Measurements from ENCODE around the gene CDC42EP1. TPM values are rescaled to one million over a fixed set of nuclear protein-coding genes. Genes with fewer than 3 reads are reported as not detected.

CDC42EP1 gene
- total RNA-seq, 4 donors from 2014 or later = 19.0 to 37.7 (median 27.4) TPM

DNA sequence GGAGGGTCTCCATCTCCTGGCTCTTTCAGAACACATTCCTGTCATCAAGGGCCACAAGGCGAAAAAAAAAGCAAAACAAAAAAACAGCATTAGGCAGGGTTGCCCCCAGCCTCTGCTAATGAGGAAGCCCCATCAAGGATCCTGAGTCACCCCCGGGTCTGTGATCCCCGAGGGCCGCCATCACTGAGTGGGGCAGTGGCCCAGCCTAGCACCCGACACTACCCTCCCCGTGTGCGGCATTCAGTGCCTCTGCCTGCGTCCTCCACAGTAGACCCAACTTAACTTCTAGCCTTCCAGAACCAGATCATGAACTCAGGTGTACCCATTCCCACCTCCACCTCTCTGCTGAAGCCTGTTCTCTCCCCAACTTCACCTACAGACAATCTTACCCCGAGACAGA lies 6.6 kb upstream of the CDC42EP1 start:
- no peaks in the 10 kb centered on the region for H3K27me3 ChIP-seq
- H3K9me3 ChIP-seq = no peaks in the 10 kb centered on the region
- peaks cover 0 to 40% (median 14%) of the 10 kb centered on the region in 3 donors for H3K4me1 ChIP-seq
- 75 to 91% methylated on average over 5 to 8 of the region's 9 CpGs for WGBS, 2 donors (ENCODE audit: low coverage in 1 of 2)
- H3K4me3 ChIP-seq = no peak overlapping the region
- ATAC-seq = no peak
- TF ChIP-seq, protein P1, sequence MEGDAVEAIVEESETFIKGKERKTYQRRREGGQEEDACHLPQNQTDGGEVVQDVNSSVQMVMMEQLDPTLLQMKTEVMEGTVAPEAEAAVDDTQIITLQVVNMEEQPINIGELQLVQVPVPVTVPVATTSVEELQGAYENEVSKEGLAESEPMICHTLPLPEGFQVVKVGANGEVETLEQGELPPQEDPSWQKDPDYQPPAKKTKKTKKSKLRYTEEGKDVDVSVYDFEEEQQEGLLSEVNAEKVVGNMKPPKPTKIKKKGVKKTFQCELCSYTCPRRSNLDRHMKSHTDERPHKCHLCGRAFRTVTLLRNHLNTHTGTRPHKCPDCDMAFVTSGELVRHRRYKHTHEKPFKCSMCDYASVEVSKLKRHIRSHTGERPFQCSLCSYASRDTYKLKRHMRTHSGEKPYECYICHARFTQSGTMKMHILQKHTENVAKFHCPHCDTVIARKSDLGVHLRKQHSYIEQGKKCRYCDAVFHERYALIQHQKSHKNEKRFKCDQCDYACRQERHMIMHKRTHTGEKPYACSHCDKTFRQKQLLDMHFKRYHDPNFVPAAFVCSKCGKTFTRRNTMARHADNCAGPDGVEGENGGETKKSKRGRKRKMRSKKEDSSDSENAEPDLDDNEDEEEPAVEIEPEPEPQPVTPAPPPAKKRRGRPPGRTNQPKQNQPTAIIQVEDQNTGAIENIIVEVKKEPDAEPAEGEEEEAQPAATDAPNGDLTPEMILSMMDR (IDR thresholded peaks at IDR 0.05) = no peak
- TF ChIP-seq POLR2A (IDR thresholded peaks at IDR 0.05) (no peak), POLR2AphosphoS5 (IDR thresholded peaks at IDR 0.05) (no peak), EP300 (IDR thresholded peaks at IDR 0.05) (no peak)
- H3K36me3 ChIP-seq = no peaks in the 10 kb centered on the region
- no peak overlapping the region for H3K27ac ChIP-seq

DNA sequence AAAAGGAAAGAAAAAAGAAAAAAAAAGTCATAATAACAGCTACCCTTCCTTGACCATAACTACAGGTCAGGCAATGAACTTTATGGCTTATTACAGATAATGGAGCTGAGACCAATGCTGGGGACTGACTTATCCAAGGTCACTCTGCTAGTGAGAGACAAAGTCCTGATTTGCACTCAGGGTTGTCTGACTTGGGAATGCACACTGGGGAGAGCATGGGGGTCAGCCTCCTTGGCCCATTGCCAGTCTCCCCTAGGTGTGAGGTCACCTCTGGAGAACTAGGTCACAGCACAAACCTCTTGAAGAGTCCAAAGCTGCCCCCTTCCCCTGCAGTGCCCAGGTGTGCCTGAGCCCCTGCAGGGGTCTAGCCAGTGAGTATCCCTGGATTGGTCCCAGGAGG lies 5.3 kb upstream of the CDC42EP1 start:
- no peak for ATAC-seq
- no peak overlapping the region for H3K4me3 ChIP-seq
- H3K4me1 ChIP-seq = peaks cover 0 to 34% (median 18%) of the 10 kb centered on the region in 3 donors

DNA sequence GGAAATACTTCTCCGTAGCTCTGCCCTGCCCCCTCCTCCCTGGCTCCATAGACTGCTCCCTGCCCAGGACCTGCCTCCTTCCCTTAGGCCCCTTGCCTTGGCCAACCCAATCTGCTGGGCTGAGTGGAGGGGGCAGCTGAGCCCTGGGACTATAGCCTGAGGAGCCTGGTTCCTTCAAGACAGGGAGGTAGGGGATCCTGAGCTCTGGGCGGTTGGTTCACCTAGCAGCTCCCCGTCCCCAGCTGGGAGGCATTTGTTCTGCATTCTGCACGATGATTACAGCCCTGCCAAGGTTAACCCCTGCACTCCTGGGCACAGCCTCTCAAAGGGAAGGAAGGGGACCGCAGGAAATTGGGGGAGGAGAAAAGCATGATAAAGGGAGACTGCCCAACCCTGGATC lies 3.6 kb upstream of the CDC42EP1 start:
- Histone ChIP-seq H3K4me1 (peaks cover 0 to 34% (median 14%) of the 10 kb centered on the region in 3 donors), H3K4me3 (no peak overlapping the region), H3K27me3 (peaks cover 21% of the 10 kb centered on the region), H3K36me3 (no peaks in the 10 kb centered on the region), H3K9me3 (no peaks in the 10 kb centered on the region), H3K27ac (peak overlapping the region in 2 of 4 donors; percentile 8 to 34)
- 14 to 20% methylated on average over 2 to 4 of the region's 5 CpGs for WGBS, 2 donors (ENCODE audit: low coverage in 1 of 2)
- ATAC-seq = no peak
- TF ChIP-seq EP300 (IDR thresholded peaks at IDR 0.05) (no peak), POLR2A (IDR thresholded peaks at IDR 0.05) (no peak)
- TF ChIP-seq, protein P1 (IDR thresholded peaks at IDR 0.05) = no peak

More for the DNA sequence above, 5.3 kb upstream of the CDC42EP1 start:
- Histone ChIP-seq H3K27me3 (peaks cover 4% of the 10 kb centered on the region), H3K9me3 (no peaks in the 10 kb centered on the region), H3K27ac (no peak overlapping the region), H3K36me3 (no peaks in the 10 kb centered on the region)
- TF ChIP-seq POLR2A (IDR thresholded peaks at IDR 0.05) = no peak

DNA sequence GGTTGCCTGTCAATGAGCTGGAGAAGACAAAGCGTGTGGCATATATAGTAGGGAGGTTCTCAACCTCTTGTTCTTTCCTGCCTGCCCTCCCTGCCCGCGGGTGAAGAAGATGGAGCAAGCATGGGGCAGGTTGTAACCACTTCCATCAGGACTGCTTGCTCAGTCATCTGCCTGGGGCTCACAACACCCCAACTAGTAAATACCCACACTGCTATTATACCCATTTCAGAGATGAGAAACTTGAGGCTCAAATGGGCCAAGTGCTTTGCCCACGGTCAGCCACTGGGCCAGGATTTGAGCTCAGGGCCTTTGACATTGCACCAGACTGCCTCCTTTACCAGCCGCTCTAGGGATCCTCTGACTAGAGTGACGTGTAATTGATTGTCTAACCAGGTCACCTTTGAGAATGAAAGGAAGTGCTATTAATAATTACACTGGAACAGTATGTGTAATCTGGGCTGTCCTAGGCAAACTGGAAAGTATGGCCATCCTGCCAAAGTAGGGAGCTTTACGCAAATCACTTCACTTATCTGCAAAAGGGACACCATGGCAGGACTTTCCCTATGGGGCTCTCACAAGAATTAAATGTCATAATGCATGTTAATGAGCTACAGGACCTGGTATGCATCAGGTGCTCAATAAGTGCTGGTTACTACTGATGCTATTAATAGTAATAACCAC lies 2.8 kb upstream of the CDC42EP1 start:
- Histone ChIP-seq H3K36me3 (no peaks in the 10 kb centered on the region), H3K9me3 (no peaks in the 10 kb centered on the region), H3K4me3 (no peak overlapping the region), H3K27ac (peak overlapping the region in 3 of 4 donors; percentile 8 to 99 (median 19)), H3K27me3 (peaks cover 28% of the 10 kb centered on the region), H3K4me1 (peaks cover 0 to 34% (median 13%) of the 10 kb centered on the region in 3 donors)
- TF ChIP-seq POLR2AphosphoS5 (IDR thresholded peaks at IDR 0.05) = no peak
- TF ChIP-seq, protein P1 (IDR thresholded peaks at IDR 0.05) = no peak
- TF ChIP-seq EP300 (IDR thresholded peaks at IDR 0.05) = no peak
- no peak for TF ChIP-seq POLR2A (IDR thresholded peaks at IDR 0.05)
- no peak for ATAC-seq
- 80 to 89% methylated on average over 2 to 5 of the region's 7 CpGs for WGBS, 2 donors (ENCODE audit: low coverage in 1 of 2)

DNA sequence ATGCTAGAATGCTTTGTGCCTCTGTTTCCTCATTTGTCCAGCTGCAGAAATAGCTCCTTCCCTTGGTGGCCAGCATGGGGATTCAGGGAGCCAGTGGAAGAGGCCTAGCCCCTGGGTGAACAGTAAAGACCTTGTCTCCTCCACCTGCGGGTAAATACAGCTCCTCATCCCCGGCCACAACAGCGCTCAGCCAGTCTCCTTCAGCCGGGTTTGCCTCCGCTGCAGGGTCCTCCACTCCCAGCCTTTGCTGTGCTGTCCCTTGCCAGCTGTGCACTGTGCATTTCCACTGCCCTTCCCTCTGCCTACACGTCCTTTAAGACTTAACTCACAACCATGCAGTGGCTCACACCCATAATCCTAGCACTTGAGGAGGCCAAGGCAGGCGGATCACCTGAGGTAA lies 1.5 kb upstream of the CDC42EP1 start:
- no peak overlapping the region for H3K4me3 ChIP-seq
- peak overlapping the region in 3 of 4 donors; percentile 20 to 99 (median 89) for H3K27ac ChIP-seq
- peaks cover 0 to 44% (median 21%) of the 10 kb centered on the region in 3 donors for H3K4me1 ChIP-seq
- WGBS, 2 donors (ENCODE audit: low coverage in 1 of 2) = 58 to 83% methylated on average over 5 of the region's 7 CpGs
- no peak for TF ChIP-seq POLR2A (IDR thresholded peaks at IDR 0.05)
- TF ChIP-seq EP300 (IDR thresholded peaks at IDR 0.05) = no peak
- TF ChIP-seq, protein P1 (IDR thresholded peaks at IDR 0.05) = no peak
- no peak for TF ChIP-seq POLR2AphosphoS5 (IDR thresholded peaks at IDR 0.05)
- peaks cover 31% of the 10 kb centered on the region for H3K27me3 ChIP-seq
- no peaks in the 10 kb centered on the region for H3K36me3 ChIP-seq
- ATAC-seq = no peak
- no peaks in the 10 kb centered on the region for H3K9me3 ChIP-seq

Data from gastroesophageal sphincter (tissue), 4 donors.